OCI-LY7 (cell line): ENCODE measurements around the gene RUNX1. TPM values are rescaled to one million over a fixed set of nuclear protein-coding genes. Genes with fewer than 3 reads are reported as not detected.

Source experiments
- BruUV-seq: library from RNA; stranded (reverse); fragments of 400-500 nt; replicated peaks from 2 replicates; lab custom pipeline; 2021; lab: Mats Ljungman, UMichigan
- CTCF ChIA-PET: fragments of 300-600 bp; sonication (Branson Sonifier 250); formaldehyde crosslinking; loops from one replicate; lab custom pipeline; 2022; ENCODE audit warnings: antibody characterized with exemption; ENCODE audit not compliant: unreplicated experiment; lab: Charles Lee
- POLR2A ChIA-PET: fragments of 300-600 bp; sonication (Branson Sonifier 250); formaldehyde crosslinking; loops from one replicate; lab custom pipeline; 2022; ENCODE audit warnings: antibody characterized with exemption; lab: Charles Lee
- DNase-seq: peaks from one replicate; pipeline ENCODE4 v3.0.0-alpha.2; 2015; ENCODE audit warnings: low spot score
- H2AFZ ChIP-seq: fragments of 200-600 bp; sonication (generic), shearing (Covaris generic); 2 replicates; pipeline ENCODE4 v1.6.1; 2014; ENCODE audit warnings: mild to moderate bottlenecking, antibody characterized with exemption, low read length, moderate library complexity
- H3K27ac ChIP-seq: fragments of 200-600 bp; sonication (generic); 2 replicates; pipeline ENCODE4 v1.5.1; 2014; ENCODE audit warnings: mixed run types, low read depth, mild to moderate bottlenecking, moderate library complexity, low read length, inconsistent platforms; ENCODE audit not compliant: poor library complexity, severe bottlenecking
- H3K36me3 ChIP-seq: fragments of 200-600 bp; sonication (generic); 2 replicates; pipeline ENCODE4 v1.6.1; 2014; ENCODE audit warnings: mild to moderate bottlenecking, antibody characterized with exemption, low read length, moderate library complexity, mixed read lengths; ENCODE audit not compliant: insufficient read depth
- H3K4me1 ChIP-seq: fragments of 200-600 bp; sonication (generic); 2 replicates; pipeline ENCODE4 v1.5.1; 2014; ENCODE audit warnings: mild to moderate bottlenecking, low read length; ENCODE audit not compliant: insufficient read depth, poor library complexity, severe bottlenecking
- H3K4me2 ChIP-seq: fragments of 200-600 bp; sonication (generic); 2 replicates; pipeline ENCODE4 v1.6.1; 2014; ENCODE audit warnings: mild to moderate bottlenecking, low read length
- H3K4me3 ChIP-seq: fragments of 200-600 bp; sonication (generic); 2 replicates; pipeline ENCODE4 v1.5.1; 2014; ENCODE audit warnings: mild to moderate bottlenecking, low read depth, low read length; ENCODE audit not compliant: poor library complexity, severe bottlenecking
- H3K79me2 ChIP-seq: fragments of 200-600 bp; sonication (generic); 2 replicates; pipeline ENCODE4 v1.6.1; 2016; ENCODE audit warnings: low read depth, mild to moderate bottlenecking, low read length, moderate library complexity, mixed read lengths; ENCODE audit not compliant: insufficient read depth
- H3K9me2 ChIP-seq: fragments of 200-600 bp; sonication (generic); 2 replicates; pipeline ENCODE4 v1.6.1; 2016; ENCODE audit warnings: mild to moderate bottlenecking, low read length, mixed read lengths; ENCODE audit not compliant: insufficient read depth
- H3K9me3 ChIP-seq: fragments of 200-600 bp; sonication (generic); 2 replicates; pipeline ENCODE4 v1.6.1; 2014; ENCODE audit warnings: mild to moderate bottlenecking, mixed run types, low read length, mixed read lengths
- H4K20me1 ChIP-seq: fragments of 200-600 bp; sonication (generic); 2 replicates; pipeline ENCODE4 v1.6.1; 2014; ENCODE audit warnings: mild to moderate bottlenecking, antibody characterized with exemption, low read length, moderate library complexity, mixed read lengths; ENCODE audit not compliant: insufficient read depth
- CTCF ChIP-seq: fragments of 200-600 bp; sonication (generic); conservative IDR thresholded peaks from 2 replicates; pipeline ENCODE4 v1.5.1; 2014; ENCODE audit warnings: mild to moderate bottlenecking, antibody characterized with exemption, low read length, moderate library complexity, mixed read lengths
- EZH2phosphoT487 ChIP-seq: fragments of 200-600 bp; sonication (generic); IDR thresholded peaks from 2 replicates; pipeline ENCODE4 v1.6.1; 2018; ENCODE audit warnings: low read depth, borderline replicate concordance, mild to moderate bottlenecking, mixed run types, antibody characterized with exemption, low read length, moderate library complexity, mixed read lengths
- intact Hi-C: fragments of 100-400 bp; cut with micrococcal nuclease; formaldehyde crosslinking; loops from one replicate; pipeline ENCODE4 v1.10.0; 2022; ENCODE audit not compliant: unreplicated experiment
- total RNA-seq, 2 experiments: library from RNA; depleted of rRNA in 1 of 2; stranded (reverse); fragments of >200 nt in 1 of 2; shearing (Covaris generic) in 1 of 2; gene quantifications; 2 replicates each; pipeline ENCODE4 v1.2.3, GENCODE V29; 2014 to 2022

RUNX1 gene
- total RNA-seq, 2 experiments from 2014 or later: 30.5 to 40.8 TPM

GRCh38 chr21:34998176-34998575, 50.9 kb downstream of the RUNX1 start:
- no peak overlapping the region for H3K4me3 ChIP-seq
- intact Hi-C loops: no loop called here
- no peaks in the 10 kb centered on the region for H3K9me3 ChIP-seq
- POLR2A ChIA-PET: no interaction called here
- H3K79me2 ChIP-seq: peaks cover 35% of the 10 kb centered on the region; the same call in 1 of the 2 replicates
- peaks cover 19% of the 10 kb centered on the region; the same call in 1 of the 2 replicates for H4K20me1 ChIP-seq
- H3K27ac ChIP-seq: no peak overlapping the region
- DNase-seq: no peak
- H2AFZ ChIP-seq: no peak overlapping the region
- no peak overlapping the region for H3K4me2 ChIP-seq
- no TSS peak for BruUV-seq
- peaks cover 6% of the 10 kb centered on the region for H3K4me1 ChIP-seq
- TF ChIP-seq EZH2phosphoT487: no peak
- no peak for TF ChIP-seq CTCF
- H3K36me3 ChIP-seq: peaks cover 10% of the 10 kb centered on the region
- CTCF ChIA-PET: no interaction called here
- H3K9me2 ChIP-seq: no peaks in the 10 kb centered on the region

- TF ChIP-seq CTCF (no peak), EZH2phosphoT487 (no peak)
- H4K20me1 ChIP-seq: peaks cover 19% of the 10 kb centered on the region; the same call in 1 of the 2 replicates
- peaks cover 4% of the 10 kb centered on the region for H3K36me3 ChIP-seq
- no peaks in the 10 kb centered on the region for H3K9me2 ChIP-seq
- no peak overlapping the region for H3K4me3 ChIP-seq
- peaks cover 6% of the 10 kb centered on the region for H3K4me1 ChIP-seq
- POLR2A ChIA-PET: no interaction called here
- CTCF ChIA-PET: no interaction called here
- no peak overlapping the region for H3K27ac ChIP-seq
- BruUV-seq: no TSS peak
- H3K9me3 ChIP-seq: no peaks in the 10 kb centered on the region
- no peak for DNase-seq
- H2AFZ ChIP-seq: no peak overlapping the region
- no peak overlapping the region for H3K4me2 ChIP-seq
- intact Hi-C loops: no loop called here
- peaks cover 28% of the 10 kb centered on the region; the same call in 1 of the 2 replicates for H3K79me2 ChIP-seq
Observed at GRCh38 chr21:34997294-34997693, 51.8 kb downstream of the RUNX1 start.

GRCh38 chr21:34996304-34997101, 52.6 kb downstream of the RUNX1 start:
- no TSS peak for BruUV-seq
- Histone ChIP-seq H4K20me1 (peaks cover 19% of the 10 kb centered on the region; the same call in 1 of the 2 replicates), H3K79me2 (peaks cover 23% of the 10 kb centered on the region; the same call in 1 of the 2 replicates), H3K4me2 (no peak overlapping the region), H3K4me3 (no peak overlapping the region), H3K27ac (no peak overlapping the region), H3K36me3 (peaks cover 4% of the 10 kb centered on the region), H3K9me2 (no peaks in the 10 kb centered on the region), H3K9me3 (no peaks in the 10 kb centered on the region), H3K4me1 (peaks cover 6% of the 10 kb centered on the region), H2AFZ (no peak overlapping the region)
- TF ChIP-seq EZH2phosphoT487: no peak
- no peak for TF ChIP-seq CTCF
- intact Hi-C loops: no loop called here
- POLR2A ChIA-PET: interaction anchor here (0.6 kb wide), 1 partner anchor 193 kb away, joined by 3 read pairs; no protein-coding TSS in a partner anchor
- no peak for DNase-seq
- CTCF ChIA-PET: no interaction called here
